ENCODE data around the gene SIGLEC11. TPM values are rescaled to one million over a fixed set of nuclear protein-coding genes. Genes with fewer than 3 reads are reported as not detected.
"Not testable (repeated sequence)": the region's sequence is repeated elsewhere in the genome, so short reads cannot be mapped to it uniquely, and the experiment has no call there.

Gene SIGLEC11
- total and polyA plus RNA-seq, 2 donors (not counting 1 experiment from before 2014, with no cell fraction given): 0.09 TPM; not detected in 1

DNA sequence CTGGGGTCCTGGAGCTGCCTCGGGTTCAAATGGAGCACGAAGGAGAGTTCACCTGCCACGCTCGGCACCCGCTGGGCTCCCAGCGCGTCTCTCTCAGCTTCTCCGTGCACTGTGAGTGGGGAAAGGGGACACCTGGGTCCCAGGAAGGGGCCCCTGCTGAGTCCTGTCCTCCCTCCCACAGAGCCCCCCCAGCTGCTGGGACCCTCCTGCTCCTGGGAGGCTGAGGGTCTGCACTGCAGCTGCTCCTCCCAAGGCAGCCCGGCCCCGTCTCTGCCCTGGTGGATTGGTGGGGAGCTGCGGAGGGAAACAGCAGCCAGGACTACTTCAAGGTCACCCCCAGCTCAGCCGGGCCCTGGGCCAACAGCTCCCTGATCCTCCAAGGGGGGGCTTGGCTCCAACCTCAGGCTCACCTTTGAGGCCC lies 11.0 kb upstream of the SIGLEC11 start:
- H2AFZ ChIP-seq (ENCODE audit: insufficient read depth, low read depth, low read length, poor library complexity, severe bottlenecking): no peak overlapping the region
- intact Hi-C loops (cut with micrococcal nuclease): no loop called here
- TF ChIP-seq EZH2 (IDR thresholded peaks at IDR 0.05; ENCODE audit: borderline replicate concordance, insufficient read depth, low read depth, low read length, poor library complexity, severe bottlenecking): no peak
- TF ChIP-seq, protein P1, sequence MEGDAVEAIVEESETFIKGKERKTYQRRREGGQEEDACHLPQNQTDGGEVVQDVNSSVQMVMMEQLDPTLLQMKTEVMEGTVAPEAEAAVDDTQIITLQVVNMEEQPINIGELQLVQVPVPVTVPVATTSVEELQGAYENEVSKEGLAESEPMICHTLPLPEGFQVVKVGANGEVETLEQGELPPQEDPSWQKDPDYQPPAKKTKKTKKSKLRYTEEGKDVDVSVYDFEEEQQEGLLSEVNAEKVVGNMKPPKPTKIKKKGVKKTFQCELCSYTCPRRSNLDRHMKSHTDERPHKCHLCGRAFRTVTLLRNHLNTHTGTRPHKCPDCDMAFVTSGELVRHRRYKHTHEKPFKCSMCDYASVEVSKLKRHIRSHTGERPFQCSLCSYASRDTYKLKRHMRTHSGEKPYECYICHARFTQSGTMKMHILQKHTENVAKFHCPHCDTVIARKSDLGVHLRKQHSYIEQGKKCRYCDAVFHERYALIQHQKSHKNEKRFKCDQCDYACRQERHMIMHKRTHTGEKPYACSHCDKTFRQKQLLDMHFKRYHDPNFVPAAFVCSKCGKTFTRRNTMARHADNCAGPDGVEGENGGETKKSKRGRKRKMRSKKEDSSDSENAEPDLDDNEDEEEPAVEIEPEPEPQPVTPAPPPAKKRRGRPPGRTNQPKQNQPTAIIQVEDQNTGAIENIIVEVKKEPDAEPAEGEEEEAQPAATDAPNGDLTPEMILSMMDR (IDR thresholded peaks at IDR 0.05): no peak
- H3K9me3 ChIP-seq (ENCODE audit: control extremely low read depth in 1 of 3, control insufficient read depth in 2 of 3, insufficient read depth in 1 of 3, low read length in 2 of 3): peaks cover 0 to 8% (median 0%) of the 10 kb centered on the region in 3 donors
- H3K4me1 ChIP-seq (ENCODE audit: control insufficient read depth in 2 of 2, insufficient read depth in 2 of 2, low read length in 2 of 2): no peaks in the 10 kb centered on the region
- no peaks in the 10 kb centered on the region for H3K79me2 ChIP-seq (ENCODE audit: control insufficient read depth, insufficient read depth, low read length)
- Mint-ChIP-seq H3K9me3 (ENCODE audit: insufficient read depth) (no peaks in the 10 kb centered on the region), H3K27ac (no peak overlapping the region), H3K27me3 (peaks cover 5% of the 10 kb centered on the region), H3K4me3 (no peak overlapping the region), H3K4me1 (no peaks in the 10 kb centered on the region)
- no peak overlapping the region for H3K9ac ChIP-seq (ENCODE audit: low read length)
- H3K27ac ChIP-seq (ENCODE audit: low read length in 2 of 2): no peak overlapping the region
- 80% methylated on average over 12 of the region's 12 CpGs for WGBS (ENCODE audit: insufficient coverage)
- peaks cover 0 to 10% (median 8%) of the 10 kb centered on the region in 4 experiments for H3K27me3 ChIP-seq (replicated peaks in 1 of 4; ENCODE audit: control extremely low read depth in 1 of 4, control insufficient read depth in 3 of 4, insufficient read depth in 4 of 4, low read length in 3 of 4)
- no peak overlapping the region for H3K4me3 ChIP-seq (ENCODE audit: control extremely low read depth in 1 of 5, extremely low read depth in 1 of 5, insufficient read depth in 1 of 5, low read depth in 2 of 5, low read length in 4 of 5)
- H3K4me2 ChIP-seq (replicated peaks; ENCODE audit: low read depth, low read length, poor library complexity, severe bottlenecking): no peak overlapping the region
- ATAC-seq (ENCODE audit: low read depth): no peak
- no peak for DNase-seq
- ChIA-PET POLR2A (no interaction called here), CTCF (no interaction called here)
- no peaks in the 10 kb centered on the region for H4K20me1 ChIP-seq (ENCODE audit: control insufficient read depth, insufficient read depth, low read length, poor library complexity, severe bottlenecking)
- H3K36me3 ChIP-seq (replicated peaks in 1 of 2; ENCODE audit: control extremely low read depth in 1 of 2, control insufficient read depth in 1 of 2, extremely low read depth in 1 of 2, insufficient read depth in 2 of 2, low read length in 1 of 2): peaks cover 2 to 15% of the 10 kb centered on the region in 2 experiments

DNA sequence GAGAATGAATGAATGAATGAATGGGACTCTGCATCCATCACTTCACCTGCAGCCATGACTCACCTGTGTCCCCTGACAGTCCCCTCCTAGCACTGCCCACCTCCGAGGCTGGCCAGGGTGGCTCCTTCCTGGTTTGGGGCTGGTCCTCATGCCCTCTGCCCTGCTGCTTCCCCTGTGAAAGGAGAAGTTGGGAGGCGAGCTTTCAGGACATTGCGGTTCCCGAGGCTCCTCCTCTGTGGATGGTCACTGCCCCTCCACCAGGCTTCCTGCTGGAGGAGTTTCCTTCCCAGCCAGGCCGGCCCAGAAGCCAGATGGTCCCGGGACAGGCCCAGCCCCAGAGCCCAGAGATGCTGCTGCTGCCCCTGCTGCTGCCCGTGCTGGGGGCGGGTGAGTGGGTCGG lies 8.4 kb upstream of the SIGLEC11 start:
- ATAC-seq (ENCODE audit: low read depth); H3K79me2 ChIP-seq (ENCODE audit: control insufficient read depth, insufficient read depth, low read length); H3K27ac Mint-ChIP-seq; DNase-seq; H2AFZ ChIP-seq (ENCODE audit: insufficient read depth, low read depth, low read length, poor library complexity, severe bottlenecking); H3K4me1 ChIP-seq (ENCODE audit: control insufficient read depth in 2 of 2, insufficient read depth in 2 of 2, low read length in 2 of 2); H3K9me3 Mint-ChIP-seq (ENCODE audit: insufficient read depth); H3K4me3 Mint-ChIP-seq; CTCF ChIA-PET; POLR2A ChIA-PET; H3K4me3 ChIP-seq (ENCODE audit: control extremely low read depth in 1 of 5, extremely low read depth in 1 of 5, insufficient read depth in 1 of 5, low read depth in 2 of 5, low read length in 4 of 5); H4K20me1 ChIP-seq (ENCODE audit: control insufficient read depth, insufficient read depth, low read length, poor library complexity, severe bottlenecking); intact Hi-C loops (cut with micrococcal nuclease); H3K27me3 Mint-ChIP-seq; H3K4me1 Mint-ChIP-seq; H3K27ac ChIP-seq (ENCODE audit: low read length in 2 of 2); H3K4me2 ChIP-seq (replicated peaks; ENCODE audit: low read depth, low read length, poor library complexity, severe bottlenecking); H3K36me3 ChIP-seq (replicated peaks in 1 of 2; ENCODE audit: control extremely low read depth in 1 of 2, control insufficient read depth in 1 of 2, extremely low read depth in 1 of 2, insufficient read depth in 2 of 2, low read length in 1 of 2); H3K9ac ChIP-seq (ENCODE audit: low read length): not testable (repeated sequence)
- WGBS (ENCODE audit: insufficient coverage): no CpG with 5 or more reads among the region's 9 CpGs
- Histone ChIP-seq H3K27me3 (replicated peaks in 1 of 4; ENCODE audit: control extremely low read depth in 1 of 4, control insufficient read depth in 3 of 4, insufficient read depth in 4 of 4, low read length in 3 of 4) (peaks cover 0 to 10% (median 8%) of the 10 kb centered on the region in 4 experiments), H3K9me3 (ENCODE audit: control extremely low read depth in 1 of 3, control insufficient read depth in 2 of 3, insufficient read depth in 1 of 3, low read length in 2 of 3) (peaks cover 0 to 15% (median 0%) of the 10 kb centered on the region in 3 donors)
